RWPE1 (cell line): ENCODE results near the gene RAN.

Source experiments
- CTCF ChIA-PET: fragments of 350-600 bp; sonication (Branson Sonifier 250); formaldehyde crosslinking; extraction: SDS; loops from one replicate; lab custom pipeline; 2021; lab: Yijun Ruan, JAX
- POLR2A ChIA-PET: fragments of 400-600 bp; formaldehyde crosslinking; extraction: SDS; loops from one replicate; lab custom pipeline; 2020; ENCODE audit warnings: antibody characterized with exemption; ENCODE audit not compliant: low non-redundant PET; lab: Yijun Ruan, JAX
- DNase-seq: peaks from one replicate; pipeline ENCODE4 v3.0.0; 2012; ENCODE audit warnings: low spot score
- H3K27ac ChIP-seq: fragments of 450-650 bp; 2 replicates; pipeline ENCODE4 v1.5.1; 2017
- TF ChIP-seq, protein P1 (sequence below): fragments of 450-650 bp; conservative IDR thresholded peaks from 2 replicates; pipeline ENCODE4 v1.5.1; 2017; ENCODE audit warnings: low read depth, mild to moderate bottlenecking

Gene RAN

DNA sequence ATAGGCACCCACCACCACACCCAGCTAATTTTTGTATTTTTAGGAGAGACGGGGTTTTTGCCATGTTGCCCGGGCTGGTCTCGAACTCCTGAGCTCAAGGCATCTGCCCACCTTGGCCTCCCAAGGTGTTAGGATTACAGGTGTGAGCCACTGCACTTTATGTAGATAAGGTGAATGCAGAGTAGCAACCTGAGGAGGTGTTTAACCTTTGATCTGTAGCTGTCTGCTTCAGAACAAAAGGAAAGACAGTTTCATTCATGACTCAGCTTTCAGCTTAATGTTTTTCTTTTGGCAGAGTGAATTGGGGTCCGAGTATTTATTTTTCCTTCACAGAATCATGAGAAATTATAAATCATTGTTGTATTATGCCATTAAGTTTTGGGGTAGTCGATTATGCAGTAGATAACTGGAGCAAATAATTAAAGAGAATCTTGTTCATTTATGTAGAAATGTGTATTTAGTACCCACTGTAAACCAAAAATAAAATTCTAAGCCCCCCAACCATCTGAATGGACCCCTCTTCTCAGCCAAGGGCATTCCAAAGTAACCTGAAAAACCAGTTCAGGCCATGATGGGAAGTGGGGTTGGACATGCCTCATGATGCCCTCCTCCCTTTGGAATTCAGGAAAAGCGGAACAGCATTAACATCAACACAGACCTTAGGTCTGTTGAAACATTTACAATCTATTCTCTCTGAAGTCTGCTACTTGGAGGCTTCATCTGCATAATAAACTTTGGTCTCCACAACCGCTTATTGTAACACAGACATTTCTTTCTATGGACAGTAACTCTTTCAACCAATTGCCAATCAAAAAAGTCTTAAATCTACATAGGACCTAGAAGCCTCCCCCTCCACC is 22.1 kb upstream of the RAN start:
- DNase-seq = no peak
- TF ChIP-seq, protein P1, sequence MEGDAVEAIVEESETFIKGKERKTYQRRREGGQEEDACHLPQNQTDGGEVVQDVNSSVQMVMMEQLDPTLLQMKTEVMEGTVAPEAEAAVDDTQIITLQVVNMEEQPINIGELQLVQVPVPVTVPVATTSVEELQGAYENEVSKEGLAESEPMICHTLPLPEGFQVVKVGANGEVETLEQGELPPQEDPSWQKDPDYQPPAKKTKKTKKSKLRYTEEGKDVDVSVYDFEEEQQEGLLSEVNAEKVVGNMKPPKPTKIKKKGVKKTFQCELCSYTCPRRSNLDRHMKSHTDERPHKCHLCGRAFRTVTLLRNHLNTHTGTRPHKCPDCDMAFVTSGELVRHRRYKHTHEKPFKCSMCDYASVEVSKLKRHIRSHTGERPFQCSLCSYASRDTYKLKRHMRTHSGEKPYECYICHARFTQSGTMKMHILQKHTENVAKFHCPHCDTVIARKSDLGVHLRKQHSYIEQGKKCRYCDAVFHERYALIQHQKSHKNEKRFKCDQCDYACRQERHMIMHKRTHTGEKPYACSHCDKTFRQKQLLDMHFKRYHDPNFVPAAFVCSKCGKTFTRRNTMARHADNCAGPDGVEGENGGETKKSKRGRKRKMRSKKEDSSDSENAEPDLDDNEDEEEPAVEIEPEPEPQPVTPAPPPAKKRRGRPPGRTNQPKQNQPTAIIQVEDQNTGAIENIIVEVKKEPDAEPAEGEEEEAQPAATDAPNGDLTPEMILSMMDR = no peak
- H3K27ac ChIP-seq = no peak overlapping the region
- POLR2A ChIA-PET = no interaction called here
- CTCF ChIA-PET = interaction anchor here (0.6 kb wide), 1 partner anchor 24 kb away, joined by 6 read pairs; no protein-coding TSS in a partner anchor

DNA sequence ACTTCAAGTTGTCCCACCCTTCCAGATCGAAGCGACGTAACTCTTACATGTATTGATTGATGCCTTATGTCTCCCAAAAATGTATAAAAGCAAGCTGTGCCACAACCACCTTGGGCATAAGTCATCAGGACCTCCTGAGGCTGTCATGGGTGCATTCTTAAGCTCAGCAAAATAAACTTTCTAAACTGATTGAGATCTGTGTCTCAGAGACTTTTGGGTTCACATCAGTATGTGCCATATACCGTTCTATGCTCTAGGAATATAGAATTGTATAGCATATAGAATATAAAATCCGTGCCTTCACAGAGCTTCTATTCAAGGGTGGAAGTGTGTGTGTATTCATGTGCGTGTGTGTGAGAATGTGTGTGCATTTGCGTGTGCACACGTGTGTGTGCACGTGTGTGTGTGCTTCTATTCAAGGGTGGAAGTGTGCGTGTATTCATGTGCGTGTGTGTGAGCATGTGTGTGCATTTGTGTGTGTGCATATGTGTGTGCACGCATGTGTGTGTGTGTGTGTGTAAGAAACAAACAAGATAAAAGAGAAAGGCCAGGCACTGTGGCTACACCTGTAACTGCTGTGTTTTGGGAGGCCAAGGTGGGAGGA is 21.3 kb upstream of the RAN start:
- DNase-seq = no peak
- H3K27ac ChIP-seq = no peak overlapping the region
- ChIA-PET POLR2A (no interaction called here), CTCF (no interaction called here)
- TF ChIP-seq, protein P1 = no peak

DNA sequence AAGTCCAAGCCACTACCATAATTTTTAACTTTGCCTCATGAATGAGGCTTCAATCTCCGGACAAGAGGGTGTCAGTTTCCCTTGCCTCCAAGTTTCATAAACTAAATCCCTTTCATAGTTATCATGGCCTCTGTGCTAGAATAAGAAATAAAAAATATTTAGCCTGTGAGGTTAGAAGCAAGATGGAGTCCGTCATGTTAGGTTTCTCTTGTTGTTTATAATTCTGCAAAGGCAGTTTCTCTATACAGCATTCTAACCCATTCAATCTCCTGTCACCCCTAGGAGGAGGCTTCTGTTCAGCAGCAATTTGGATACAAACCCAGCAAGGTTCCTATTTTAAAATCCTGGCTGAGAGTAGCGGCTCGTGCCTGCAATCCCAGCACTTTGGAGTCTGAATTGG is 15.8 kb upstream of the RAN start:
- ChIA-PET CTCF (no interaction called here), POLR2A (no interaction called here)
- DNase-seq = no peak
- no peak overlapping the region for H3K27ac ChIP-seq
- TF ChIP-seq, protein P1 = no peak

DNA sequence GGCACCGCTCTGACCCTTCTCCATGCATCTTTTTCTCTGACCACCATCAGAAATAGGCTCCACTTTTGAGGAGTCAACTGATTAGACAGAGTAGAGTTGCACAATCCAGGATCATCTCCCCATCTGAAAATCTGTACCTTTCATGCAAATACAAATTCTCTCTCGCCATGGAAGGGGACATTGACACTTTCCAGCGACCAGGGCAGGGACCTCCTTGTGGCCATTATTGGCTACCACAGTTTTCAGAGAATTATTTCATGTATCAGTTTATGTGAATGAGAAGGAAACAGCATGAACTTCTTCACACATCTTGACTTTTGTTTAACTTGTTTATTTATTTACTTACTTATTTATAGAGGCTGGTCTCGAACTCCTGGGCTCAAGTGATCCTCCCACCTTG is 13.8 kb upstream of the RAN start:
- POLR2A ChIA-PET = no interaction called here
- TF ChIP-seq, protein P1 = no peak
- DNase-seq = no peak
- CTCF ChIA-PET = no interaction called here
- no peak overlapping the region for H3K27ac ChIP-seq

DNA sequence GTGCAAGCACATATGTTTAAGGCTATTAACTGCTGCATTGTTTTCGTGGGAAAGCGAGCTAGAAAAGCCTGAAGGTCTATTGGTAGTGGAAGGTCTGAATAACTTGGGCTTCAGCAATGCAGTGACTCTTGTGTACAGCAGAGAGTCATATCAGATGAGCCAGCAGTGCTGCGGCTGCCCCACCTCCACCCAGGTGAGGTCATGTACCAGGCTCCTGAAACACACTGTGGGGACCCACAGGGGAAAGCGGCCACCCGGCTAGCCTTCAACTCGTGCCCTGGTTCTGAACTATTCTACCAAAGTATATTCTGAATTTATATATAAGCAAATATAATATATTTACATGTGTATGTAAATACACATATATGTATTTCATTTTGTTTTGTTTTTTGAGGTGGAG is 12.7 kb upstream of the RAN start:
- ChIA-PET POLR2A (no interaction called here), CTCF (no interaction called here)
- TF ChIP-seq, protein P1 = no peak
- H3K27ac ChIP-seq = no peak overlapping the region
- no peak for DNase-seq

DNA sequence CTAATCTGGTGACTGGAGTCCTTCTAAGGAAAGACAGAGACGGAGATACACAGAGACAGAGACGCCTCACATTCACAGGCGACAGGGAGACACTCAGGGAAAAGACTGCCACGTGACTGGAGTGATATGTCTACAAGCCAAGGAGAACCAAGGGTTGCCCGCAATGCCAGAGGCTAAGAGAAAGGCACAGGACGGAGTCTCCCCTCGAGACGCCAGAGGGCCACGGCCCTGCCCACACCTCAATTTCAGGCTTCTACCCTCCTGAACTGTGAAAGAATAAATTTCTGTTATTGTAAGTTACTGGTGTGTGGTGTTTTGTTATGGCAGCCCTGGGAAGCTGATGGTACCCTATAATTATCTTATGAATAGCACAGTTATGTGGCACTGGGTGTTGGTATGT is 11.6 kb upstream of the RAN start:
- CTCF ChIA-PET = no interaction called here
- TF ChIP-seq, protein P1 = no peak

More for the DNA sequence above, 11.6 kb upstream of the RAN start:
- H3K27ac ChIP-seq = no peak overlapping the region
- DNase-seq = no peak
- POLR2A ChIA-PET = no interaction called here
